Measurements from ENCODE around the gene SH3RF3. TPM values are rescaled to one million over a fixed set of nuclear protein-coding genes. Genes with fewer than 3 reads are reported as not detected.

Gene SH3RF3
- polyA plus RNA-seq, 1 of the 3 experiments (the other 2 are of a cell fraction), result 1.9 TPM

DNA sequence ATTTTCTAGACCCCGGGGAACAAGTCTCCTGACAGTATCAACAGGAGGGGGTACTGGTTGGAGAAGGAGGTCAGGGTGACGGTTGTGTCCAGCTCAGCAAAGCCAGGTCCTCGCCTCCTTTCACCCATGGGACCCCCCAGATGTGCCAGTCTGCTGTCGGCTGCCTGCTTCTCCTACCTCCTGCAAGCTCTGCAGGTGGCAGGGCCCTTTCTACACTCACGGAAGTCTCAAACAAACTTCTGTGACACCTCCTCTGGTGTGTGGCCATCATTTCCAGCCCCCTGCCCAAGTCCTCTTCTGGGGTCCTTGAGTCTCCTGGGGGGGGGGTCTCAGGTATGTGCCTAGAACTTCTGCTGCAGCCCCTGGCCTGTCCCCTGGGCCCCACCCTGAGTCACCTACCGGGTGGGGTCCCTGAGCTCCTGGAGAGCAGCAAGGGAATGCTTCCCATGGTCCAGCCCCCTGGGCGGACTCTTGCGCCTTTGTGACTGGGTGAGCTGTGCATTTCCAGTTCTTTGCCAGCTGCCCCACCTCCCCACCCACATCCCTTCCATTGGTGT, 12.8 kb downstream of the SH3RF3 start:
- CTCF ChIA-PET, result interaction anchor here (0.8 to 1.6 kb wide), 2 partner anchors 367 to 369 kb away, joined by 3 to 5 read pairs; no protein-coding TSS in a partner anchor
- Histone ChIP-seq H3K4me1 (ENCODE audit: control insufficient read depth in 1 of 2, insufficient read depth in 2 of 2, low read depth in 1 of 2, low read length in 1 of 2) (peaks cover 0 to 19% of the 10 kb centered on the region in 2 experiments; a peak in 2 of 4 replicates), H3K79me2 (ENCODE audit: insufficient read depth) (peaks cover 71% of the 10 kb centered on the region), H3K27ac (ENCODE audit: low read depth in 2 of 2, low read length in 1 of 2) (no peak overlapping the region), H3K4me3 (ENCODE audit: low read depth in 2 of 2, low read length in 1 of 2) (no peak overlapping the region), H3K9me3 (no peaks in the 10 kb centered on the region), H3F3A (replicated peaks; ENCODE audit: insufficient read depth) (no peaks in the 10 kb centered on the region), H3K4me2 (no peak overlapping the region), H3K27me3 (ENCODE audit: insufficient read depth) (no peaks in the 10 kb centered on the region), H2AFZ (ENCODE audit: low read depth) (no peak overlapping the region), H3K9ac (no peak overlapping the region), H4K20me1 (ENCODE audit: insufficient read depth) (peaks cover 71% of the 10 kb centered on the region), H3K36me3 (replicated peaks in 1 of 2; ENCODE audit: control insufficient read depth in 1 of 2, insufficient read depth in 2 of 2, low read length in 1 of 2) (no peaks in the 10 kb centered on the region), H3K9me2 (no peaks in the 10 kb centered on the region)
- WGBS (ENCODE audit: low lambda C conversion rate), result 95% methylated on average over 6 of the region's 8 CpGs
- DNase-seq, result no peak
- POLR2A ChIA-PET, result no interaction called here
- TF ChIP-seq FOSL2 (IDR thresholded peaks at IDR 0.05; ENCODE audit: borderline replicate concordance, low read depth) (no peak), MXI1 (IDR thresholded peaks at IDR 0.05; ENCODE audit: low read depth, low read length) (no peak), NRF1 (IDR thresholded peaks at IDR 0.05; ENCODE audit: low read depth, low read length) (no peak)
- TF ChIP-seq, protein P1, sequence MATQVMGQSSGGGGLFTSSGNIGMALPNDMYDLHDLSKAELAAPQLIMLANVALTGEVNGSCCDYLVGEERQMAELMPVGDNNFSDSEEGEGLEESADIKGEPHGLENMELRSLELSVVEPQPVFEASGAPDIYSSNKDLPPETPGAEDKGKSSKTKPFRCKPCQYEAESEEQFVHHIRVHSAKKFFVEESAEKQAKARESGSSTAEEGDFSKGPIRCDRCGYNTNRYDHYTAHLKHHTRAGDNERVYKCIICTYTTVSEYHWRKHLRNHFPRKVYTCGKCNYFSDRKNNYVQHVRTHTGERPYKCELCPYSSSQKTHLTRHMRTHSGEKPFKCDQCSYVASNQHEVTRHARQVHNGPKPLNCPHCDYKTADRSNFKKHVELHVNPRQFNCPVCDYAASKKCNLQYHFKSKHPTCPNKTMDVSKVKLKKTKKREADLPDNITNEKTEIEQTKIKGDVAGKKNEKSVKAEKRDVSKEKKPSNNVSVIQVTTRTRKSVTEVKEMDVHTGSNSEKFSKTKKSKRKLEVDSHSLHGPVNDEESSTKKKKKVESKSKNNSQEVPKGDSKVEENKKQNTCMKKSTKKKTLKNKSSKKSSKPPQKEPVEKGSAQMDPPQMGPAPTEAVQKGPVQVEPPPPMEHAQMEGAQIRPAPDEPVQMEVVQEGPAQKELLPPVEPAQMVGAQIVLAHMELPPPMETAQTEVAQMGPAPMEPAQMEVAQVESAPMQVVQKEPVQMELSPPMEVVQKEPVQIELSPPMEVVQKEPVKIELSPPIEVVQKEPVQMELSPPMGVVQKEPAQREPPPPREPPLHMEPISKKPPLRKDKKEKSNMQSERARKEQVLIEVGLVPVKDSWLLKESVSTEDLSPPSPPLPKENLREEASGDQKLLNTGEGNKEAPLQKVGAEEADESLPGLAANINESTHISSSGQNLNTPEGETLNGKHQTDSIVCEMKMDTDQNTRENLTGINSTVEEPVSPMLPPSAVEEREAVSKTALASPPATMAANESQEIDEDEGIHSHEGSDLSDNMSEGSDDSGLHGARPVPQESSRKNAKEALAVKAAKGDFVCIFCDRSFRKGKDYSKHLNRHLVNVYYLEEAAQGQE (IDR thresholded peaks at IDR 0.05; ENCODE audit: low read depth, low read length), result no peak

DNA sequence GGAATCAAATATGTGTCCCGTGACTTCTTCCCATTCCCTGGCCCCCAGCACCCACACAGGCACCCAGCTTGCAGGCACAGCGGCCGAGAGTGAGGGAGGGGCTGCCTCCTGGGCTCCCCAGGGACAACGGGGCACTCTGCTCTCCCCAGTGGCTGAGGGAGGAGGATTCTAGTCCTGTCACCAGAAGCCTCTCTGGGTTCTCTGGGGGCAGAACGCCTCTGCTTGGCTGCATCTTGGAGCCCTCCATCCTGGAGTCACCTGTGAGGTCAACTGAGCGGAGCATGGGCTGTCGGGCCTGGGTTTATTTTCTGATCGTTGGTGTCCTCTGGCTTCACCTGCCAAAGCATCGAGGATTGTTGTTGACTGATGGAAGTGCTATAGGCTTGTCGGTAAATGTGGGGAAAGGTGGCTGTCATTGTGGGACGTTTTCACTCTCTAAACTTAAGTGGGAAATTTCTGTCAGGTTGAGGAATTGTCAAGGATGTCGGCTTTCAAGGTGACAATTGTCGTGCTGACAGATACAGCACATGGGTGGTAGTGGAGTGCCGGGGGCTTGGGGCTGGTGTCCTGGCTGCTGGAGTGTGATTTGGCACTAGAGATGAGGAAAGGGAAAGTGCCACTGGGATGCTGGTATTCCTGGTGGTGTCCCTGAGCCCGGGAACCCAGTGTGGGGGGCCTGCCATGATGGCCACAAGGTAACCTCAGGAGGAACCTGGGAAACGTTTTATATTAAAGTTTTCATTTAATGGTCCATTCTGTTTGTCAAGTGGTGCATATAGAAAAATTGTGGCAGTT, 13.6 kb downstream of the SH3RF3 start:
- Histone ChIP-seq H3F3A (replicated peaks; ENCODE audit: insufficient read depth) (no peaks in the 10 kb centered on the region), H3K9ac (no peak overlapping the region)

More for the DNA sequence above, 13.6 kb downstream of the SH3RF3 start:
- TF ChIP-seq TAF1 (IDR thresholded peaks at IDR 0.05; ENCODE audit: borderline replicate concordance, low read depth, low read length), result no peak
- no peak for TF ChIP-seq JUND (IDR thresholded peaks at IDR 0.05)
- no peak for TF ChIP-seq RFX5 (IDR thresholded peaks at IDR 0.05; ENCODE audit: low read length)
- no peak for TF ChIP-seq TEAD4 (IDR thresholded peaks at IDR 0.05; ENCODE audit: borderline replicate concordance, insufficient read depth)
- no peak for TF ChIP-seq USF2 (IDR thresholded peaks at IDR 0.05; ENCODE audit: borderline replicate concordance, low read depth, low read length)
- no peak for TF ChIP-seq YY1 (IDR thresholded peaks at IDR 0.05; ENCODE audit: low read depth)
- TF ChIP-seq GATA2 (CRISPR knock-in tag; IDR thresholded peaks at IDR 0.05), result no peak
- TF ChIP-seq, protein P2, sequence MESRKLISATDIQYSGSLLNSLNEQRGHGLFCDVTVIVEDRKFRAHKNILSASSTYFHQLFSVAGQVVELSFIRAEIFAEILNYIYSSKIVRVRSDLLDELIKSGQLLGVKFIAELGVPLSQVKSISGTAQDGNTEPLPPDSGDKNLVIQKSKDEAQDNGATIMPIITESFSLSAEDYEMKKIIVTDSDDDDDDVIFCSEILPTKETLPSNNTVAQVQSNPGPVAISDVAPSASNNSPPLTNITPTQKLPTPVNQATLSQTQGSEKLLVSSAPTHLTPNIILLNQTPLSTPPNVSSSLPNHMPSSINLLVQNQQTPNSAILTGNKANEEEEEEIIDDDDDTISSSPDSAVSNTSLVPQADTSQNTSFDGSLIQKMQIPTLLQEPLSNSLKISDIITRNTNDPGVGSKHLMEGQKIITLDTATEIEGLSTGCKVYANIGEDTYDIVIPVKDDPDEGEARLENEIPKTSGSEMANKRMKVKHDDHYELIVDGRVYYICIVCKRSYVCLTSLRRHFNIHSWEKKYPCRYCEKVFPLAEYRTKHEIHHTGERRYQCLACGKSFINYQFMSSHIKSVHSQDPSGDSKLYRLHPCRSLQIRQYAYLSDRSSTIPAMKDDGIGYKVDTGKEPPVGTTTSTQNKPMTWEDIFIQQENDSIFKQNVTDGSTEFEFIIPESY (IDR thresholded peaks at IDR 0.05; ENCODE audit: borderline replicate concordance, low read depth), result no peak
- TF ChIP-seq, protein P3, sequence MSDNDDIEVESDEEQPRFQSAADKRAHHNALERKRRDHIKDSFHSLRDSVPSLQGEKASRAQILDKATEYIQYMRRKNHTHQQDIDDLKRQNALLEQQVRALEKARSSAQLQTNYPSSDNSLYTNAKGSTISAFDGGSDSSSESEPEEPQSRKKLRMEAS (IDR thresholded peaks at IDR 0.05; ENCODE audit: low read depth), result no peak
- TF ChIP-seq ELF1 (IDR thresholded peaks at IDR 0.05), result no peak
- TF ChIP-seq EZH2phosphoT487 (IDR thresholded peaks at IDR 0.05; ENCODE audit: borderline replicate concordance, low read depth), result no peak
- Histone ChIP-seq H2AFZ (ENCODE audit: low read depth) (no peak overlapping the region), H3K27ac (ENCODE audit: low read depth in 2 of 2, low read length in 1 of 2) (no peak overlapping the region), H3K4me1 (ENCODE audit: control insufficient read depth in 1 of 2, insufficient read depth in 2 of 2, low read depth in 1 of 2, low read length in 1 of 2) (peaks cover 0 to 14% of the 10 kb centered on the region in 2 experiments; a peak in 2 of 4 replicates), H4K20me1 (ENCODE audit: insufficient read depth) (peaks cover 63% of the 10 kb centered on the region), H3K9me3 (no peaks in the 10 kb centered on the region), H3K27me3 (ENCODE audit: insufficient read depth) (no peaks in the 10 kb centered on the region), H3K4me2 (no peak overlapping the region), H3K79me2 (ENCODE audit: insufficient read depth) (peaks cover 70% of the 10 kb centered on the region), H3K36me3 (replicated peaks in 1 of 2; ENCODE audit: control insufficient read depth in 1 of 2, insufficient read depth in 2 of 2, low read length in 1 of 2) (no peaks in the 10 kb centered on the region), H3K9me2 (no peaks in the 10 kb centered on the region), H3K4me3 (ENCODE audit: low read depth in 2 of 2, low read length in 1 of 2) (no peak overlapping the region)
- ChIA-PET CTCF (interaction anchor here (1.6 kb wide), 1 partner anchor 367 kb away, joined by 5 read pairs; no protein-coding TSS in a partner anchor), POLR2A (no interaction called here)
- WGBS (ENCODE audit: low lambda C conversion rate), result 84% methylated on average over 16 of the region's 16 CpGs
- DNase-seq, result no peak

Data from SK-N-SH (cell line).